ENCODE results near the gene FILIP1L.
"Not testable (repeated sequence)": the region's sequence is repeated elsewhere in the genome, so short reads cannot be mapped to it uniquely, and the experiment has no call there.

FILIP1L gene

DNA sequence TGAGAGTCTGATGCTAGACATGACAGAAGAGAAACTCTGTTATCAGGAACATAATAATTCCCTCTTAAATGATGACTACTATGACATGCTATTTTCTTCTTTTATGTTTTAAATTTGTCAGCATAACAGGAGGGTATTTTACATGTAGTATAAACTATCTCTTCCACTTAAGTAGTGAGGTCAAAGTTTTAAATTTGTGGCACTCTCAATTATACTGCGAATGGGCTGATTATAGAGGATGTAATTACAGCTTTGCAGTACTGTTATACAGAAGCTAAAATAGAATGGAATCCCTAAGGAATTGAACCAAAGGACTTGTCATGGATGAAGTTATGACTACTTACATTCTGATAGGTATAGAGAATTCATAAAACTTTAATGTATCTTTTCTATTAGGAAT lies 262.3 kb downstream of the FILIP1L start:
- DNase-seq (ENCODE audit: low read depth in 1 of 2, low spot score in 1 of 2), result no peak

GRCh38 chr3:99850608-99851007 lies 263.7 kb downstream of the FILIP1L start:
- DNase-seq (ENCODE audit: low read depth in 1 of 2, low spot score in 1 of 2), result no peak

GRCh38 chr3:99848433-99848832 lies 265.9 kb downstream of the FILIP1L start:
- DNase-seq (ENCODE audit: low read depth in 1 of 2, low spot score in 1 of 2), result no peak

- DNase-seq (ENCODE audit: low read depth in 1 of 2, low spot score in 1 of 2), result no peak
Measured at GRCh38 chr3:99846477-99847160, 267.7 kb downstream of the FILIP1L start.

- no peak for DNase-seq (ENCODE audit: low read depth in 1 of 2, low spot score in 1 of 2)
Measured at GRCh38 chr3:99845999-99846398, 268.3 kb downstream of the FILIP1L start.

- DNase-seq (ENCODE audit: low read depth in 1 of 2, low spot score in 1 of 2), result no peak
Measured at GRCh38 chr3:99845331-99845730, 269.0 kb downstream of the FILIP1L start.

- DNase-seq (ENCODE audit: low read depth in 1 of 2, low spot score in 1 of 2), result no peak
Measured at GRCh38 chr3:99843590-99844258, 270.6 kb downstream of the FILIP1L start.

GRCh38 chr3:99842826-99843589 lies 271.3 kb downstream of the FILIP1L start:
- DNase-seq (ENCODE audit: low read depth in 1 of 2, low spot score in 1 of 2), result no peak

- DNase-seq (ENCODE audit: low read depth in 1 of 2, low spot score in 1 of 2), result not testable (repeated sequence)
Measured at GRCh38 chr3:99841949-99842348, 272.4 kb downstream of the FILIP1L start.

GRCh38 chr3:99839613-99840012 lies 274.7 kb downstream of the FILIP1L start:
- no peak for DNase-seq (ENCODE audit: low read depth in 1 of 2, low spot score in 1 of 2)

DNA sequence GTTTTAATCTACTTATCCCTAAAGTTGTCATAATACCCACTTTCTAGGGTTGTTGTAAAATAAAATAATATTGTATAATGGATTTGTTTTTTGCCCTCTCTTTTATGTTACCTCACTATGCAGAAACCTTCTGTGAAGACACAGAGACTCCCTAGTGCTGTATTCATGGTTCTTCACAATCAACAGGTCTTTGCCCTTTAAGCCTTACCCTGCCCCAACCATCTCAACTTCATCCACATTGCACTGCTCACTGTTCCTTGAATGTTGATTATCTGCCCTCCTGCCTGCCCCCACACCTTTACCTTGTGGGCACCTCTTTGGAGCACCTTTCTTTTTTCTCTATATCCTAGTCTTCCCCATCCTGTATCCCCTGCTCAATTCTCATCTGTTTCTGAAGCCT lies 275.5 kb downstream of the FILIP1L start:
- DNase-seq (ENCODE audit: low read depth in 1 of 2, low spot score in 1 of 2), result no peak

DNA sequence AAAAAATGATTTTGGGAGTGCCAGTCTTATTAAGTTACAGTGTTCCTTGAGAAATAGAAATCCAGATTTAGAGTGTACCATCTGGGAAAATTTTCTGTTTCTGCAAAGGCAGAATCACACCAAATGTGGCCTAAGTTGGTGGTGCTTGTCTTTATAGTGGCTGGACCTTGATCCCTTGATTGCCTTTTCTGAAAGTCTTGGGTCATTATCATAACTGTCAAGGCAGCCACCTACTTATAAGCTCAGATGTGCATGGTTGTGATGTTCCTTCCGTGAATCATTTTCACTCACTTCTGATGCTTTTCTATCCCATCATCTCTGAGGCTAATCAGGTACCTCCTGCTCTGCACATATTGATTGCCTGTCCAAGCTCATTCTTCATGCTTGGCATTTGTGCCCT lies 276.6 kb downstream of the FILIP1L start:
- no peak for DNase-seq (ENCODE audit: low read depth in 1 of 2, low spot score in 1 of 2)

- no peak for DNase-seq (ENCODE audit: low read depth in 1 of 2, low spot score in 1 of 2)
Measured at GRCh38 chr3:99836681-99837080, 277.6 kb downstream of the FILIP1L start.

DNA sequence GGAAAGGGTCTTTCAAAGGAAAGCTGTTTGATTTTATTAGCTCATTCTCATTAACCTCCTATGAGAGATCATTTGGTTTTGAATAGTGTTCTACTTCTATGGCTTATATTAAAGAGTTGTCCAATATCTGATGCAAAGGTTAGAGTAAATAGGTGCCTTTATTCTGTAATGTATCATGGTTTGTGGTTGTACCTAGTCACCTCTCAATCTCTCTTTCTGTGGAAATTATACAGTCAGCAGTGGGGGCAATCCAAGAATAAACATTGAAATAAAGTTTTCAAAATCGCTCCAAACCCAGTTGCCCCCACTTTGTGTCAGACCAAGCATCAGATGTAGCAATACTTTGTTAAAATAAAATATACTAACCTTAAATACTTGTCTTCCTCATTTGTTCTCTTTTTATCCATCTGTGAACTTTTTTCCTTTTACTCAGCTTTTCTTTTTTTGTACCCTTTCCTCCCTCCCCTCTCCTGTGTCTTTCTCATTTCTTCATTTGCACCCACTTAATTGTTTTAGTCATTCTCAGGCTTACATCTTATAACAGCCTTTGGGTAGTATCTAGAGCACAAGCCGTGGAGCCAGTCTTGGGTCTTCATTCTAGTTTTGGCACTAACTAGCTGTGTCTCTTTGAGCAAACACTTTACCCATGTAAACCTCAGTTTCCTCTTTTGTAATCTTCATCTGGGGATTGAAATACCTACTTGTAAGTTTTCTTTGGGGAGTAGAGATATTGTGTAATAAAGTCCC lies 279.9 kb downstream of the FILIP1L start:
- no peak for DNase-seq (ENCODE audit: low read depth in 1 of 2, low spot score in 1 of 2)

- no peak for DNase-seq (ENCODE audit: low read depth in 1 of 2, low spot score in 1 of 2)
Measured at GRCh38 chr3:99833617-99834205, 280.6 kb downstream of the FILIP1L start.

GRCh38 chr3:99829844-99830243 lies 284.5 kb downstream of the FILIP1L start:
- DNase-seq (ENCODE audit: low read depth in 1 of 2, low spot score in 1 of 2), result no peak

- DNase-seq (ENCODE audit: low read depth in 1 of 2, low spot score in 1 of 2), result no peak
Measured at GRCh38 chr3:99825004-99825640, 289.2 kb downstream of the FILIP1L start.

DNA sequence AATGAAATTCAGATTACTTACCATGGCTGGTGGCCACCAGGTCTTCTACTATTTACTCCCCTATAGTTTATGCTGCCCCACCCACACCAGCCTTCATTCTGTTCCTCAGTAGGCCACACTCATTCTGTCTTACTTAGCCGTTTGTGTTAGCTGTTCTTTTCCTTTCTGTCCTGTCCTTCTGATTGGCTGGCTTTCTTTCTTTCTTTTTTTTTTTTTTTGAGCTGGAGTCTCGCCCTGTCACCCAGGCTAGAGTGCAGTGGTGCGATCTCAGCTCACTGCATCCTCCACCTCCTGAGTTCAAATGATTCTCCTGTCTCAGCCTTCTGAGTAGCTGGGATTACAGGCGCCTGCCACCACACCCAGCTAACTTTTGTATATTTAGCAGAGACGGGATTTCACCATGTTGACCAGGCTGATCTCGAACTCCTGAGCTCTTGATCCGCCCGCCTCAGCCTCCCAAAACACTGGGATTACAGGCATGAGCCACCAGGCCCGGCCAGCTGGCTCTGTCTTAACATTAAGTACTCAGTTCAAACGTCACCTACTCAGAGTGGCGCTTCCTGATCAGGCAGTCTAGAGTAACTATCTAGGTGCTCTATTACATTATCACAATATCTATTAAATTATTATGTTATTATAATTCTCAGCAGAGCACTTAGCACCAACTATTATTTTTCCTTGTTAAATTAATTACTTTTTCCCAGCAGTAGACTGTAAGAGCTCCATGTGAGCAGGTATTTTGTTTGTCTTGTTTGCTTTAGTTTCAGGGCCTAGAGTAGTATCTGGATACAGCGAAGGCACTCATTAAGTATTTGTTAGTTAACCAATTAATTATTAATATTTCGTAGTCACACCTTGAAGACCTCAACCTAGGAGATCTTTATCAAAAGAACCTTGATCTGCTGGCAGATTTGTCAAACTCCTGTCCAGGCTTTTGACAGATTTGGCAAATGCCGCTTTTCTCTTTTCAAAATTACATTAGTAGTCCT lies 290.3 kb downstream of the FILIP1L start:
- DNase-seq (ENCODE audit: low read depth in 1 of 2, low spot score in 1 of 2), result no peak

GRCh38 chr3:99818818-99819217 lies 295.5 kb downstream of the FILIP1L start:
- no peak for DNase-seq (ENCODE audit: low read depth in 1 of 2, low spot score in 1 of 2)

All from stimulated activated CD4-positive, alpha-beta T cell treated with anti-CD3 and anti-CD28 coated beads, Interleukin-15, amount 100 ng/mL, for 1 hour (primary cell).